Keratinocyte (primary cell): ENCODE measurements around the gene ENPP3. TPM values are rescaled to one million over a fixed set of nuclear protein-coding genes. Genes with fewer than 3 reads are reported as not detected.

Experiments
- DNase-seq: peaks from one replicate; pipeline ENCODE4 v3.0.0-alpha.2; 2011; ENCODE audit warnings: low read depth, missing footprints, low spot score
- FAIRE-seq: peaks from 2 replicates; lab custom pipeline; 2011; peaks lifted over from hg19 to GRCh38; lab: Jason Lieb, UNC
- H2AFZ ChIP-seq: 2 replicates; pipeline ENCODE4 v1.6.0; 2012; ENCODE audit warnings: low read length, control low read depth, inconsistent platforms; ENCODE audit not compliant: control insufficient read depth
- H3K27ac ChIP-seq: 2 replicates; pipeline ENCODE4 v1.5.1; 2011; ENCODE audit warnings: low read length; ENCODE audit not compliant: control insufficient read depth, insufficient read depth
- H3K27me3 ChIP-seq: 3 replicates; pipeline ENCODE4 v1.6.0; 2011; ENCODE audit warnings: low read length; ENCODE audit not compliant: control insufficient read depth, insufficient read depth; ENCODE audit errors: extremely low read depth
- H3K36me3 ChIP-seq, 2 experiments: 2 replicates in 1 of 2; 3 replicates in 1 of 2; pipeline ENCODE4 v1.5.1; 2011; ENCODE audit warnings: low read length in 2 of 2, mild to moderate bottlenecking in 1 of 2; ENCODE audit not compliant: control insufficient read depth in 2 of 2, insufficient read depth in 2 of 2; ENCODE audit errors: extremely low read depth in 1 of 2
- H3K4me1 ChIP-seq: 3 replicates; pipeline ENCODE4 v1.5.1; 2011; ENCODE audit warnings: low read length; ENCODE audit not compliant: control insufficient read depth, insufficient read depth; ENCODE audit errors: extremely low read depth
- H3K4me2 ChIP-seq: 3 replicates; pipeline ENCODE4 v1.6.0; 2011; ENCODE audit warnings: low read depth, low read length; ENCODE audit not compliant: control insufficient read depth, insufficient read depth; ENCODE audit errors: extremely low read depth
- H3K4me3 ChIP-seq, 3 experiments: fragments of 200-600 bp in 1 of 3; sonication (generic) in 1 of 3; 2 replicates in 2 of 3; 3 replicates in 1 of 3; pipeline ENCODE4 v1.5.1; 2011 to 2016; ENCODE audit warnings: low read length in 3 of 3, mild to moderate bottlenecking in 3 of 3, control low read depth in 2 of 3, inconsistent platforms in 1 of 3, low read depth in 1 of 3, mixed read lengths in 1 of 3, mixed run types in 1 of 3, moderate library complexity in 1 of 3; ENCODE audit not compliant: control insufficient read depth in 2 of 3, insufficient read depth in 2 of 3; ENCODE audit errors: extremely low read depth in 1 of 3
- H3K79me2 ChIP-seq: 2 replicates; pipeline ENCODE4 v1.6.0; 2012; ENCODE audit warnings: low read length; ENCODE audit not compliant: control insufficient read depth, insufficient read depth
- H3K9ac ChIP-seq: 3 replicates; pipeline ENCODE4 v1.6.0; 2011; ENCODE audit warnings: low read length; ENCODE audit not compliant: control insufficient read depth, insufficient read depth; ENCODE audit errors: extremely low read depth
- H3K9me1 ChIP-seq: 3 replicates; pipeline ENCODE4 v1.6.0; 2011; ENCODE audit warnings: low read length; ENCODE audit not compliant: control insufficient read depth, insufficient read depth; ENCODE audit errors: extremely low read depth
- H3K9me3 ChIP-seq: 2 replicates; pipeline ENCODE4 v1.5.1; 2012; ENCODE audit warnings: low read depth, low read length; ENCODE audit not compliant: control insufficient read depth
- H4K20me1 ChIP-seq: 3 replicates; pipeline ENCODE4 v1.6.0; 2011; ENCODE audit warnings: low read length; ENCODE audit not compliant: control insufficient read depth, insufficient read depth; ENCODE audit errors: extremely low read depth
- CTCF ChIP-seq, 3 experiments: IDR thresholded peaks in 1 of 3; conservative IDR thresholded peaks in 1 of 3; optimal IDR thresholded peaks in 1 of 3; 2 replicates in 2 of 3; 3 replicates in 1 of 3; pipeline versions ENCODE3 to v1.5.1; 2011; ENCODE audit warnings: low read length in 3 of 3, mild to moderate bottlenecking in 3 of 3, moderate library complexity in 2 of 3, control low read depth in 1 of 3, inconsistent platforms in 1 of 3; ENCODE audit not compliant: insufficient read depth in 2 of 3; ENCODE audit errors: extremely low read depth in 1 of 3
- EZH2 ChIP-seq: IDR thresholded peaks from one replicate; pipeline ENCODE4 v1.6.1; 2012; ENCODE audit warnings: inconsistent platforms, mild to moderate bottlenecking, low read length, moderate library complexity
- dilution Hi-C: fragments of 300-500 bp; cut with MboI; formaldehyde crosslinking; loops from one replicate; pipeline ENCODE4 v1.7.0; 2020; ENCODE audit warnings: low sequenced_read_pairs; ENCODE audit not compliant: extremely low pct_ligation_motif_present
- polyA plus RNA-seq, 5 experiments: library from polyadenylated mRNA; depleted of rRNA in 3 of 5; stranded (reverse) in 3 of 5; stranded (forward) in 1 of 5; unstranded in 1 of 5; fragments of >200 nt; gene quantifications; 1 replicate in 1 of 5; 2 replicates in 3 of 5; 3 replicates in 1 of 5; pipeline versions ENCODE4 v1.2.1 to v1.2.3, GENCODE V29; 2011 to 2012; ENCODE audit warnings: missing spikeins in 2 of 5, low read depth in 1 of 5, low replicate concordance in 1 of 5

The ENPP3 gene
- polyA plus RNA-seq, 1 donor (not counting 4 experiments of a cell fraction or from before 2014, with no cell fraction given) = not detected

- Histone ChIP-seq H3K9me1 (no peaks in the 10 kb centered on the region), H3K4me2 (no peak overlapping the region), H3K9me3 (no peaks in the 10 kb centered on the region), H3K27me3 (no peaks in the 10 kb centered on the region), H3K4me1 (no peaks in the 10 kb centered on the region), H3K27ac (no peak overlapping the region), H3K9ac (no peak overlapping the region), H2AFZ (no peak overlapping the region), H3K36me3 (no peaks in the 10 kb centered on the region), H3K4me3 (no peak overlapping the region), H3K79me2 (no peaks in the 10 kb centered on the region), H4K20me1 (no peaks in the 10 kb centered on the region)
- FAIRE-seq (no peak), DNase-seq (no peak)
- TF ChIP-seq CTCF (optimal IDR thresholded peaks at IDR 0.05 in 1 of 3, IDR thresholded peaks at IDR 0.05 in 1 of 3, conservative IDR thresholded peaks at IDR 0.05 in 1 of 3; ENCODE audit: extremely low read depth in 1 of 3, insufficient read depth in 2 of 3, low read length in 3 of 3) (no peak), EZH2 (no peak)
- dilution Hi-C loops = no loop called here
Observed at GRCh38 chr6:131644921-131645320, 7.8 kb downstream of the ENPP3 start.

- Histone ChIP-seq H3K27me3 (no peaks in the 10 kb centered on the region), H3K9me3 (no peaks in the 10 kb centered on the region), H3K79me2 (no peaks in the 10 kb centered on the region), H3K9ac (no peak overlapping the region), H3K4me2 (no peak overlapping the region), H2AFZ (no peak overlapping the region), H3K4me1 (no peaks in the 10 kb centered on the region), H3K27ac (no peak overlapping the region), H3K4me3 (no peak overlapping the region), H3K36me3 (no peaks in the 10 kb centered on the region), H4K20me1 (no peaks in the 10 kb centered on the region), H3K9me1 (no peaks in the 10 kb centered on the region)
- TF ChIP-seq CTCF (optimal IDR thresholded peaks at IDR 0.05 in 1 of 3, IDR thresholded peaks at IDR 0.05 in 1 of 3, conservative IDR thresholded peaks at IDR 0.05 in 1 of 3; ENCODE audit: extremely low read depth in 1 of 3, insufficient read depth in 2 of 3, low read length in 3 of 3) (no peak), EZH2 (no peak)
- FAIRE-seq = no peak
- no peak for DNase-seq
- dilution Hi-C loops = no loop called here
Observed at GRCh38 chr6:131645846-131646245, 8.7 kb downstream of the ENPP3 start.
